Neural progenitor cell (in vitro differentiated cells): ENCODE data around the gene TTR. TPM values are rescaled to one million over a fixed set of nuclear protein-coding genes. Genes with fewer than 3 reads are reported as not detected.

ENCODE experiments used
- DNase-seq: peaks from one replicate; pipeline ENCODE4 v3.0.0-alpha.2; 2016; ENCODE audit warnings: low spot score
- H2AFZ ChIP-seq: fragments of 200-600 bp; sonication (generic); replicated peaks from 2 replicates; pipeline ENCODE4 v1.6.1; 2016; ENCODE audit warnings: antibody characterized with exemption
- H3F3A ChIP-seq: fragments of 200-600 bp; sonication (generic); 2 replicates; pipeline ENCODE4 v1.6.1; 2016; ENCODE audit warnings: antibody characterized with exemption, low read depth
- H3K27ac ChIP-seq: fragments of 200-600 bp; sonication (generic); 2 replicates; pipeline ENCODE4 v1.5.1; 2016; ENCODE audit warnings: mild to moderate bottlenecking
- H3K27me3 ChIP-seq: fragments of 200-600 bp; sonication (generic); 2 replicates; pipeline ENCODE4 v1.6.1; 2016; ENCODE audit warnings: mild to moderate bottlenecking, moderate library complexity
- H3K36me3 ChIP-seq: fragments of 200-600 bp; sonication (generic); 2 replicates; pipeline ENCODE4 v1.5.1; 2016
- H3K4me1 ChIP-seq: fragments of 200-600 bp; sonication (generic); 2 replicates; pipeline ENCODE4 v1.6.1; 2016; ENCODE audit warnings: mixed run types
- H3K4me2 ChIP-seq: fragments of 200-600 bp; sonication (generic); 2 replicates; pipeline ENCODE4 v1.6.1; 2016
- H3K4me3 ChIP-seq: fragments of 200-600 bp; sonication (generic); 2 replicates; pipeline ENCODE4 v1.5.1; 2016
- H3K79me2 ChIP-seq: fragments of 200-600 bp; sonication (generic); 2 replicates; pipeline ENCODE4 v1.6.1; 2016; ENCODE audit warnings: low read depth
- H3K9ac ChIP-seq: fragments of 200-600 bp; sonication (generic); 2 replicates; pipeline ENCODE4 v1.6.1; 2016
- H3K9me3 ChIP-seq: fragments of 200-600 bp; sonication (generic); 2 replicates; pipeline ENCODE4 v1.5.1; 2016; ENCODE audit warnings: low read depth
- H4K20me1 ChIP-seq: fragments of 200-600 bp; sonication (generic); 2 replicates; pipeline ENCODE4 v1.6.1; 2016; ENCODE audit warnings: low read depth
- H3K27ac Mint-ChIP-seq: 3 replicates; pipeline ENCODE4 v1.8.0; 2021; ENCODE audit warnings: mixed read lengths
- H3K27me3 Mint-ChIP-seq: 2 replicates; pipeline ENCODE4 v1.8.0; 2022; ENCODE audit warnings: low read depth, mild to moderate bottlenecking, inconsistent platforms, moderate library complexity, mixed read lengths; ENCODE audit not compliant: insufficient read depth
- H3K36me3 Mint-ChIP-seq: 3 replicates; pipeline ENCODE4 v1.8.0; 2021; ENCODE audit warnings: mixed read lengths
- H3K4me1 Mint-ChIP-seq: 3 replicates; pipeline ENCODE4 v1.8.0; 2021; ENCODE audit warnings: mixed read lengths
- H3K4me3 Mint-ChIP-seq: 3 replicates; pipeline ENCODE4 v1.8.0; 2021; ENCODE audit warnings: mild to moderate bottlenecking, moderate library complexity, mixed read lengths
- H3K9me3 Mint-ChIP-seq: 3 replicates; pipeline ENCODE4 v1.8.0; 2020; ENCODE audit warnings: mixed read lengths
- EZH2 ChIP-seq: fragments of 200-600 bp; sonication (generic); IDR thresholded peaks from 2 replicates; pipeline ENCODE4 v1.6.1; 2017; ENCODE audit warnings: antibody characterized with exemption, mild to moderate bottlenecking, moderate library complexity
- EZH2phosphoT487 ChIP-seq: fragments of 200-600 bp; sonication (generic); IDR thresholded peaks from 2 replicates; pipeline ENCODE4 v1.6.1; 2017; ENCODE audit warnings: antibody characterized with exemption
- total RNA-seq: library from RNA; depleted of rRNA; stranded (reverse); fragments of >200 nt; gene quantifications from 2 replicates; pipeline ENCODE4 v1.2.3, GENCODE V29; 2015; ENCODE audit warnings: low replicate concordance
- TF ChIP-seq, protein P1 (sequence below): fragments of 200-600 bp; sonication (generic); IDR thresholded peaks from 2 replicates; pipeline ENCODE4 v1.5.1; 2017; ENCODE audit warnings: antibody characterized with exemption, mild to moderate bottlenecking

TTR gene
- total RNA-seq, 1 donor from 2014 or later, result 1.8 TPM

DNA sequence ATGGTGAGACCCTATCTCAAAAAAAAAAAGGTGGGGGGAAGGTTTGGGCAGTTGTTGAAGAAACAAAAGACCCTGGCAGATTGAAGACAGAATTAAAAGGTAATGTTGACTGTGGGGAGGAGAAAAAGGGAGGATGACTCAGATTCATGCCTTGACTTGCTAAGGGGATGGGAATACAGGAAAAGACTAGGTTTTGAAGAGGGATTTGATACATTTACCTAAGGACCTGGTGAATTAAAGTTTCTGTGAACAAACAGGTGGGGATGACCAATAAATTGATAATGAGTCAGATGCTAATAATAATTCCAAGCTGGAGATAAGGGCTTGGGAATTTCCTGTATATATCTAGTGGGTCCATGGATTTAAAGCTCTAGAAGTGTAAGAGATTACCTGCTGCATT, 27.6 kb downstream of the TTR start:
- H3F3A ChIP-seq, result no peaks in the 10 kb centered on the region
- no peaks in the 10 kb centered on the region for H3K79me2 ChIP-seq
- Mint-ChIP-seq H3K27me3 (peaks cover 2% of the 10 kb centered on the region), H3K36me3 (peaks cover 2% of the 10 kb centered on the region), H3K27ac (no peak overlapping the region), H3K9me3 (no peaks in the 10 kb centered on the region), H3K4me3 (no peak overlapping the region), H3K4me1 (no peaks in the 10 kb centered on the region)
- H3K9ac ChIP-seq, result no peak overlapping the region
- no peaks in the 10 kb centered on the region for H3K4me1 ChIP-seq
- no peaks in the 10 kb centered on the region for H3K27me3 ChIP-seq
- DNase-seq, result no peak
- no peak overlapping the region for H3K4me2 ChIP-seq
- H2AFZ ChIP-seq, result no peak overlapping the region
- TF ChIP-seq, protein P1, sequence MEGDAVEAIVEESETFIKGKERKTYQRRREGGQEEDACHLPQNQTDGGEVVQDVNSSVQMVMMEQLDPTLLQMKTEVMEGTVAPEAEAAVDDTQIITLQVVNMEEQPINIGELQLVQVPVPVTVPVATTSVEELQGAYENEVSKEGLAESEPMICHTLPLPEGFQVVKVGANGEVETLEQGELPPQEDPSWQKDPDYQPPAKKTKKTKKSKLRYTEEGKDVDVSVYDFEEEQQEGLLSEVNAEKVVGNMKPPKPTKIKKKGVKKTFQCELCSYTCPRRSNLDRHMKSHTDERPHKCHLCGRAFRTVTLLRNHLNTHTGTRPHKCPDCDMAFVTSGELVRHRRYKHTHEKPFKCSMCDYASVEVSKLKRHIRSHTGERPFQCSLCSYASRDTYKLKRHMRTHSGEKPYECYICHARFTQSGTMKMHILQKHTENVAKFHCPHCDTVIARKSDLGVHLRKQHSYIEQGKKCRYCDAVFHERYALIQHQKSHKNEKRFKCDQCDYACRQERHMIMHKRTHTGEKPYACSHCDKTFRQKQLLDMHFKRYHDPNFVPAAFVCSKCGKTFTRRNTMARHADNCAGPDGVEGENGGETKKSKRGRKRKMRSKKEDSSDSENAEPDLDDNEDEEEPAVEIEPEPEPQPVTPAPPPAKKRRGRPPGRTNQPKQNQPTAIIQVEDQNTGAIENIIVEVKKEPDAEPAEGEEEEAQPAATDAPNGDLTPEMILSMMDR, result no peak
- TF ChIP-seq EZH2phosphoT487 (no peak), EZH2 (no peak)
- H3K27ac ChIP-seq, result no peak overlapping the region
- no peaks in the 10 kb centered on the region for H3K9me3 ChIP-seq
- H3K36me3 ChIP-seq, result no peaks in the 10 kb centered on the region
- no peaks in the 10 kb centered on the region for H4K20me1 ChIP-seq
- H3K4me3 ChIP-seq, result no peak overlapping the region

DNA sequence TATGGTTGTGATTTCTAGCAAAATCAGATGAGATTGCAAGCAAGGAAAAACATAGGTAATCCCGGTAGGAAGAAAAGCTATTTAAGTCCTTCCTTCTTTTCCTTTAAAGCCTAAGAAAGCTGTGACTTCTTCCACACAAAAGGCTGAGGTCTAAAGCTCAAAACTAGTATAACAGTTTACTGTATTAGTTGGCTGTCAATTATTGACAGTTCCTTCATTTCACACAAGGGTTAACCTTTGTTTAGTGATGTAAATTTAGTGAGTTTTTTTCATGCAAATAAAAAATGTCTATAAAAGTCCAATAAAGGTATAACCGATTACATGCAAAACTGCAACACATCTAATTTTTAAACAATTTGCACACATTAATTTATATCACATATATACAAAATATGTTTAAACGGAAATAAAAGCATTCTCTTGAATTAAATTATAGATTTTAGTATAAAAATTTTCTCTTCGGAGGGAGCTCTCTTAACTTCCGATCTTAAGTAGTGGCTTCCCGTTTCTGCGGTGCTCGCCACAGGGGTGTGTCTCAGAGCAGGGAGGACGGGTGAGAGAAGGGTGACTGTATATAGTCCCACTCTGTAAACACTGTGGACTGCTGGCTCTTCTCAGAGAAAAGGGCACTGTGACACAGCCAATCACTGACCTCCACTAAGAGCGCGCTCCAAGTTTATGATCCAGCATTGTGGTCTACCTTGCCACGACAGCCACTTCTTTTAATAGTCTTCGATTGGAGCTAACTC, 33.4 kb downstream of the TTR start:
- H3K36me3 ChIP-seq, result peaks cover 20% of the 10 kb centered on the region
- no peaks in the 10 kb centered on the region for H3K4me1 ChIP-seq
- H3K4me2 ChIP-seq, result no peak overlapping the region
- no peaks in the 10 kb centered on the region for H3K79me2 ChIP-seq
- no peaks in the 10 kb centered on the region for H3K27me3 ChIP-seq
- peaks cover 25% of the 10 kb centered on the region for H3K36me3 Mint-ChIP-seq
- no peak overlapping the region for H3K9ac ChIP-seq
- no peak overlapping the region for H3K4me3 ChIP-seq
- H3K27me3 Mint-ChIP-seq, result peaks cover 2% of the 10 kb centered on the region
- H3K27ac ChIP-seq, result no peak overlapping the region
- H3K9me3 Mint-ChIP-seq, result peaks cover 3% of the 10 kb centered on the region
- H3K4me3 Mint-ChIP-seq, result no peak overlapping the region
- no peaks in the 10 kb centered on the region for H3K4me1 Mint-ChIP-seq
- no peak overlapping the region for H3K27ac Mint-ChIP-seq
- TF ChIP-seq, protein P1, result no peak
- TF ChIP-seq EZH2 (no peak), EZH2phosphoT487 (no peak)
- no peaks in the 10 kb centered on the region for H3F3A ChIP-seq
- no peak for DNase-seq
- H3K9me3 ChIP-seq, result peaks cover 8% of the 10 kb centered on the region
- no peaks in the 10 kb centered on the region for H4K20me1 ChIP-seq
- H2AFZ ChIP-seq, result no peak overlapping the region

DNA sequence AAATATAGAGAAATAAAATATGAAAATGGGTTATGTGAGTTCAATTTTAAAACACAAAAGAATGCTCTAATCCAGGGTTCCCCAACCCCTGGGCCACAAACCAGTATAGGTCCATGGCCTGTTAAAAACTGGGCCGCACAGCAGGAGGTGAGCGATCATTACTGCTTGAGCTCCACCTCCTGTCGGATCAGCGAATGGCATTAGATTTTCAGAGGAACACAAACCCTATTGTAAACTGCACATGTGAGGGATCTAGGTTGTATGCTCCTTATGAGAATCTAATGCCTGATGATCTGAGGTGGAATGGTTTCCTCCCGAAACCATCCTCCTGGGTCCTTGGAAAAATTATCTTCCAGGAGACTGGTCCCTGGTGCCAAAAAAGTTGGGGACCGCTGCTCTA, 34.7 kb downstream of the TTR start:
- no peak overlapping the region for H3K27ac Mint-ChIP-seq
- Histone ChIP-seq H3K27ac (no peak overlapping the region), H3K79me2 (no peaks in the 10 kb centered on the region), H3K4me2 (no peak overlapping the region), H3K27me3 (no peaks in the 10 kb centered on the region), H3F3A (no peaks in the 10 kb centered on the region), H3K4me1 (no peaks in the 10 kb centered on the region), H3K9me3 (peaks cover 8% of the 10 kb centered on the region), H3K36me3 (peaks cover 20% of the 10 kb centered on the region), H3K4me3 (no peak overlapping the region), H2AFZ (no peak overlapping the region), H3K9ac (no peak overlapping the region), H4K20me1 (no peaks in the 10 kb centered on the region)
- H3K4me3 Mint-ChIP-seq, result no peak overlapping the region
- H3K4me1 Mint-ChIP-seq, result no peaks in the 10 kb centered on the region
- H3K27me3 Mint-ChIP-seq, result no peaks in the 10 kb centered on the region
- TF ChIP-seq, protein P1, result no peak
- TF ChIP-seq EZH2phosphoT487, result no peak
- TF ChIP-seq EZH2, result no peak
- DNase-seq, result no peak
- H3K36me3 Mint-ChIP-seq, result peaks cover 28% of the 10 kb centered on the region
- peaks cover 3% of the 10 kb centered on the region for H3K9me3 Mint-ChIP-seq
